ENCODE results near the gene TRAFD1. TPM values are rescaled to one million over a fixed set of nuclear protein-coding genes. Genes with fewer than 3 reads are reported as not detected.

Gene TRAFD1
- total and polyA plus RNA-seq, 4 donors = 16.9 to 43.1 (median 37.8) TPM

- no peak overlapping the region for H3K4me3 ChIP-seq
- H3K27me3 ChIP-seq (ENCODE audit: control insufficient read depth in 3 of 3, insufficient read depth in 3 of 3, low read length in 2 of 3) = no peaks in the 10 kb centered on the region
- no peak overlapping the region for H3K27ac ChIP-seq (ENCODE audit: low read depth in 1 of 2, low read length in 1 of 2)
- no peak for DNase-seq
- H3K36me3 ChIP-seq (ENCODE audit: control insufficient read depth in 4 of 4, insufficient read depth in 4 of 4, low read length in 4 of 4) = peaks cover 3 to 51% (median 34%) of the 10 kb centered on the region in 4 donors
- H3K9ac ChIP-seq (ENCODE audit: insufficient read depth in 1 of 2, low read length in 2 of 2) = no peak overlapping the region
- no peak for ATAC-seq (ENCODE audit: insufficient read depth, low FRiP score)
- H3K9me3 ChIP-seq (ENCODE audit: control insufficient read depth in 4 of 4, insufficient read depth in 3 of 4, low read length in 3 of 4) = peaks cover 0 to 7% (median 2%) of the 10 kb centered on the region in 4 donors
- no peak for TF ChIP-seq CTCF (IDR thresholded peaks at IDR 0.05; ENCODE audit: control extremely low read depth, extremely low read depth)
- H3K4me1 ChIP-seq (ENCODE audit: control insufficient read depth in 5 of 5, insufficient read depth in 5 of 5, low read length in 5 of 5) = no peaks in the 10 kb centered on the region
- WGBS, 2 donors = 87 to 91% methylated on average over 9 of the region's 9 CpGs
Measured at GRCh38 chr12:112161711-112162110, 36.4 kb downstream of the TRAFD1 start.

GRCh38 chr12:112162241-112162790 is 37.0 kb downstream of the TRAFD1 start:
- no peak for ATAC-seq (ENCODE audit: insufficient read depth, low FRiP score)
- Histone ChIP-seq H3K27ac (ENCODE audit: low read depth in 1 of 2, low read length in 1 of 2) (no peak overlapping the region), H3K9me3 (ENCODE audit: control insufficient read depth in 4 of 4, insufficient read depth in 3 of 4, low read length in 3 of 4) (peaks cover 0 to 7% (median 2%) of the 10 kb centered on the region in 4 donors), H3K27me3 (ENCODE audit: control insufficient read depth in 3 of 3, insufficient read depth in 3 of 3, low read length in 2 of 3) (no peaks in the 10 kb centered on the region), H3K9ac (ENCODE audit: insufficient read depth in 1 of 2, low read length in 2 of 2) (no peak overlapping the region), H3K4me1 (ENCODE audit: control insufficient read depth in 5 of 5, insufficient read depth in 5 of 5, low read length in 5 of 5) (no peaks in the 10 kb centered on the region), H3K4me3 (no peak overlapping the region), H3K36me3 (ENCODE audit: control insufficient read depth in 4 of 4, insufficient read depth in 4 of 4, low read length in 4 of 4) (peaks cover 3 to 51% (median 35%) of the 10 kb centered on the region in 4 donors)
- 93 to 96% methylated on average over 12 of the region's 12 CpGs for WGBS, 2 donors
- no peak for DNase-seq
- no peak for TF ChIP-seq CTCF (IDR thresholded peaks at IDR 0.05; ENCODE audit: control extremely low read depth, extremely low read depth)

- no peak for ATAC-seq (ENCODE audit: insufficient read depth, low FRiP score)
- no peaks in the 10 kb centered on the region for H3K27me3 ChIP-seq (ENCODE audit: control insufficient read depth in 3 of 3, insufficient read depth in 3 of 3, low read length in 2 of 3)
- H3K36me3 ChIP-seq (ENCODE audit: control insufficient read depth in 4 of 4, insufficient read depth in 4 of 4, low read length in 4 of 4) = peaks cover 3 to 51% (median 35%) of the 10 kb centered on the region in 4 donors
- TF ChIP-seq CTCF (IDR thresholded peaks at IDR 0.05; ENCODE audit: control extremely low read depth, extremely low read depth) = no peak
- H3K4me3 ChIP-seq = no peak overlapping the region
- peaks cover 0 to 7% (median 2%) of the 10 kb centered on the region in 4 donors for H3K9me3 ChIP-seq (ENCODE audit: control insufficient read depth in 4 of 4, insufficient read depth in 3 of 4, low read length in 3 of 4)
- 94% methylated on average over 8 of the region's 8 CpGs for WGBS, 2 donors
- no peak for DNase-seq
- H3K4me1 ChIP-seq (ENCODE audit: control insufficient read depth in 5 of 5, insufficient read depth in 5 of 5, low read length in 5 of 5) = no peaks in the 10 kb centered on the region
- no peak overlapping the region for H3K9ac ChIP-seq (ENCODE audit: insufficient read depth in 1 of 2, low read length in 2 of 2)
- no peak overlapping the region for H3K27ac ChIP-seq (ENCODE audit: low read depth in 1 of 2, low read length in 1 of 2)
Measured at GRCh38 chr12:112163056-112163455, 37.7 kb downstream of the TRAFD1 start.

All from lung (tissue), 12 donors.